Chondrocyte (in vitro differentiated cells): ENCODE measurements around the gene UBE2O. TPM values are rescaled to one million over a fixed set of nuclear protein-coding genes. Genes with fewer than 3 reads are reported as not detected.
A peak's percentile ranks its signal among the peaks of the same experiment; 100 is the strongest.

Experiments used
- DNase-seq: peaks from one replicate; pipeline ENCODE4 v3.0.0; 2021; ENCODE audit warnings: mixed read lengths, low spot score
- H3K27ac Mint-ChIP-seq: one replicate; pipeline ENCODE4 v1.8.0; 2021; ENCODE audit warnings: mild to moderate bottlenecking, moderate library complexity, mixed read lengths; ENCODE audit not compliant: unreplicated experiment
- H3K27me3 Mint-ChIP-seq: 2 replicates; pipeline ENCODE4 v1.8.0; 2021; ENCODE audit warnings: low read depth, mixed read lengths
- H3K36me3 Mint-ChIP-seq: 2 replicates; pipeline ENCODE4 v1.8.0; 2021; ENCODE audit warnings: low read depth, mixed read lengths
- H3K4me1 Mint-ChIP-seq: 2 replicates; pipeline ENCODE4 v1.8.0; 2021; ENCODE audit warnings: low read depth, mild to moderate bottlenecking, mixed read lengths
- H3K4me3 Mint-ChIP-seq: one replicate; pipeline ENCODE4 v1.8.0; 2021; ENCODE audit warnings: mild to moderate bottlenecking, moderate library complexity, mixed read lengths; ENCODE audit not compliant: unreplicated experiment
- H3K9me3 Mint-ChIP-seq: 2 replicates; pipeline ENCODE4 v1.8.0; 2021; ENCODE audit warnings: low read depth, mixed read lengths
- total RNA-seq: library from RNA; stranded (reverse); gene quantifications from 3 replicates; pipeline ENCODE4 v1.2.1, GENCODE V29; 2021
- TF ChIP-seq, protein P1 (sequence below): fragments of 200-600 bp; sonication (generic); IDR thresholded peaks from 2 replicates; pipeline ENCODE4 v1.5.0; 2021; ENCODE audit warnings: antibody characterized with exemption, mild to moderate bottlenecking, moderate library complexity

The UBE2O gene
- total RNA-seq, 1 donor from 2014 or later, result 22.1 TPM

DNA sequence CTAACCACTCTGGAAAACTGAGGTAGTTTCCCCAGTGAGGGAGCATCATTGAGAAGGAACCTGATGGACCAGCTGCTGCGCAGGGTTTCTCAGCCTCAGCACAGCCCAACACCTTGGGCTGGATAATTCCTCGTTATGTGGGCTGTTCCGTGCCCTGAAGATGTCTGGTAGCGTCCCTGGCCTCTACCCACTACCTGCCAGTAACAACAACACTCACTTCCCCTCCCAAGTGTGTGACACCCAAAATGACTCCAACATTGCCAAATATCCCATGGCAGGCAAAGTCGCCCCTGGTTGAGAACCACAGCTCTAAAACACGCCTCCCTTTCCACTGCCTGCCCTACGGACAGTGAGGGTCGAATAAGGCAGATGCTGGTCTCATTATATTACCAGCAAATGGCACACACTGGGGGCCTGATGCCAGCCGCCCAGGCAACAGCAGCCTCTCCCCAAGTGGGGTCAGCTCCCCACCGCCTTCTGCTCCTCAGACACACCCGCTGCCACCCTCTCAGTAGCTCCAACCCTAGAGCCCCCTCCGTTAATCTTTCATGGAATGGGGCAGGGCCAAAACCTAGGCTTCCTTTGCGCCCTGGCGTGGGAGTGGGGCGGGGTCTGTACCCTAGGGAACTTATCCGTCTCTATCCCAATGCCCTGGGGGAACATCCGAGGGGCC, 47.3 kb upstream of the UBE2O start:
- TF ChIP-seq, protein P1, sequence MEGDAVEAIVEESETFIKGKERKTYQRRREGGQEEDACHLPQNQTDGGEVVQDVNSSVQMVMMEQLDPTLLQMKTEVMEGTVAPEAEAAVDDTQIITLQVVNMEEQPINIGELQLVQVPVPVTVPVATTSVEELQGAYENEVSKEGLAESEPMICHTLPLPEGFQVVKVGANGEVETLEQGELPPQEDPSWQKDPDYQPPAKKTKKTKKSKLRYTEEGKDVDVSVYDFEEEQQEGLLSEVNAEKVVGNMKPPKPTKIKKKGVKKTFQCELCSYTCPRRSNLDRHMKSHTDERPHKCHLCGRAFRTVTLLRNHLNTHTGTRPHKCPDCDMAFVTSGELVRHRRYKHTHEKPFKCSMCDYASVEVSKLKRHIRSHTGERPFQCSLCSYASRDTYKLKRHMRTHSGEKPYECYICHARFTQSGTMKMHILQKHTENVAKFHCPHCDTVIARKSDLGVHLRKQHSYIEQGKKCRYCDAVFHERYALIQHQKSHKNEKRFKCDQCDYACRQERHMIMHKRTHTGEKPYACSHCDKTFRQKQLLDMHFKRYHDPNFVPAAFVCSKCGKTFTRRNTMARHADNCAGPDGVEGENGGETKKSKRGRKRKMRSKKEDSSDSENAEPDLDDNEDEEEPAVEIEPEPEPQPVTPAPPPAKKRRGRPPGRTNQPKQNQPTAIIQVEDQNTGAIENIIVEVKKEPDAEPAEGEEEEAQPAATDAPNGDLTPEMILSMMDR, result no peak
- Mint-ChIP-seq H3K27ac (no peak overlapping the region), H3K9me3 (no peaks in the 10 kb centered on the region), H3K4me1 (peaks cover 36% of the 10 kb centered on the region), H3K4me3 (peak overlapping the region; percentile 60), H3K27me3 (no peaks in the 10 kb centered on the region), H3K36me3 (no peaks in the 10 kb centered on the region)
- no peak for DNase-seq

DNA sequence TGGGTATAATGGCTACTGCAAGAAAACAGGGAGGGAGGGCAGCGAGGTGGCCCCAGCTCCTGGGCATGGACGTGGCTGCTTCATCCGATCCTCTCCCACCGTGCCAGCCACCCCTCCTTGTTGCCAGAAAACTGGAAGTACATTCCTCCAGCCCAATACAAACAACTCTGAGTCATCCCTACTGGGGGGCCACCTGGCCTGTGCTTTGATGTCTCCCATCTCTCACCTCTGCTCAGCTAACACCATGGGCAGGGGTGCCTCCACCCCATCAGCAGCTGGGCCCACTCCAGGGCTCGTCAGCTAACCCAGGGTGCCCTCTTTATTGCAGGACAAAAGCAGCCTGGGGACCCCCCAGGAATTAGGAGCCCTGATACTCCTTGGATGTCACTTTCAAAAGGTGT, 46.3 kb upstream of the UBE2O start:
- no peaks in the 10 kb centered on the region for H3K27me3 Mint-ChIP-seq
- H3K4me3 Mint-ChIP-seq, result no peak overlapping the region
- TF ChIP-seq, protein P1, result no peak
- H3K4me1 Mint-ChIP-seq, result peaks cover 36% of the 10 kb centered on the region
- H3K27ac Mint-ChIP-seq, result no peak overlapping the region
- H3K36me3 Mint-ChIP-seq, result no peaks in the 10 kb centered on the region
- no peak for DNase-seq
- H3K9me3 Mint-ChIP-seq, result no peaks in the 10 kb centered on the region

DNA sequence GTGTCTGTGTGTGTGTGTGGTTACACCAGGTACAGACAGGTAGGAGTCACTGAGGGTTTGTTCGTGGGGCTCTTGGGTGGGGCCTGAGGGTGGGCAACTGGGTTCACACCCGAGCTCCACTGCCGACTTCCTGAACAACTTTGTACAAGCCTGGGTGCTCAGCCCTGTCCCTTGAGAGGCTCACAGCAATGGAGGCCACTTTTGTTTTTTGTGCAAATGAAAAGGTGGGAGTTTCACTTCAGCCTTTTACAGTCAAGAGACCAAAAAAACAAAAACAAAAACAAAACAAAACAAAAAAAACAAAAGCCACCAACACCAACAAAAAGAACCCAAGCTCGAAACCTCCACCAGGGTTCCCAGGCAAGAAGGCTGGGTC, 45.9 kb upstream of the UBE2O start:
- TF ChIP-seq, protein P1, result no peak
- H3K27me3 Mint-ChIP-seq, result no peaks in the 10 kb centered on the region
- no peaks in the 10 kb centered on the region for H3K36me3 Mint-ChIP-seq
- H3K27ac Mint-ChIP-seq, result no peak overlapping the region
- no peak overlapping the region for H3K4me3 Mint-ChIP-seq
- peaks cover 36% of the 10 kb centered on the region for H3K4me1 Mint-ChIP-seq
- no peaks in the 10 kb centered on the region for H3K9me3 Mint-ChIP-seq
- DNase-seq, result no peak

DNA sequence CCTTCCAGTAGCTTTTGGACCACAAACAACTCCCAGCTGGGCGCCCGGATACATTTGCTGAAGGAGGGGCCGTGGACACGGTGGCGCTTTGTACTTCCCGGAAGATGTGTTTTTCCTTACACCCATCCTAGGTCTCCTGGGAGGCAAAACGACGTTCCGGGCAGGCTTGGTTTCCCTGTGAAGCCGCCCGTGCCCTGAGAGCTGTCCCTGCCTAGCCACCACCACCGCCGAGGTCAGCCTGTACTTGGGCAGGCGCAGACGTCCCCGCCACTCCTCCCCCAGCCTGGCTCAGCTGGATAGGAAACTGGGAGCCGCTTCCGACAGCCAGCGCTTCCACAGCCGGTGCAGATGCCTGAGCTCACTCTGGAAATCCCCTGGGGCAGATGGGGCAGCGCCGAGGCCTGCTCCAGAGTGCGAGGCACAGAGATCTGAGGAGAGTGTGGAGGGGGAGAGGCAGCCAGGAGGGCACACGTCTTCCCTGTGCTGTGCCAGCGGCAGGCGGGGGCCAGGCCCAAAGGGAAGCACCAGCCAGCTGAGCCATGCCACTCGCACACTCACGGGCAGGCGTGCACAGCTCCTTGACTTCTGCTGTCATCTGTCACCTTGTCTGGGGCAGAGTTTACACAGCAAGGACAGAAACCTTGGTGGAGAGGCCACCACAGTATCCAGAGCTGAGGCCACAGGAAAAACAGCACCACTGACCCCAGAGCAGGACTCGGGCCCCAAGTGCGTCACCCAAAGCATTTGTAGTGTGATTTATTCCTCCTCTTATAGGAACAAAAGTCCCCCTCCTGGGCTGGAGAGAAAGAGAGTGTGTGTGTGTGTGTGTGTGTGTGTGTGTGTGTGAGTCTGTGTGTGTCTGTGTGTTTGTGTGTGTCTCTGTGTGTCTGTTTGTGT, 45.3 kb upstream of the UBE2O start:
- Mint-ChIP-seq H3K9me3 (no peaks in the 10 kb centered on the region), H3K4me3 (peak overlapping the region; percentile 47), H3K4me1 (peaks cover 43% of the 10 kb centered on the region), H3K36me3 (no peaks in the 10 kb centered on the region), H3K27me3 (no peaks in the 10 kb centered on the region), H3K27ac (peak overlapping the region; percentile 79)
- no peak for DNase-seq
- TF ChIP-seq, protein P1, result no peak

DNA sequence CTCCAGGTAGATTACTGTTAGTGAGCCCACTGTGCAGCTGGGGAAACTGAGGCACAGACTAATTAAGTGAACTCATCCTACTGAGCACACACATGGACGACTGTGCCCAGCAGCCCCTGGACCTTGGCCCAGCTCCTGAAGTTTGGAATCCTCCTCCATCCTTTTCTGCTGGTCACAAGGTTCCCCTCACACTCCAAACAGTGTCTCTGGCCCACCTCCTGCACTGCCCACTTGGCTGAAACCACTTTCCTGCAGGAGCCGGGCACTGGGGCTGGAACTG, 44.7 kb upstream of the UBE2O start:
- H3K27ac Mint-ChIP-seq, result peak overlapping the region; percentile 79
- H3K9me3 Mint-ChIP-seq, result no peaks in the 10 kb centered on the region
- TF ChIP-seq, protein P1, result no peak
- no peak overlapping the region for H3K4me3 Mint-ChIP-seq
- H3K36me3 Mint-ChIP-seq, result no peaks in the 10 kb centered on the region
- H3K4me1 Mint-ChIP-seq, result peaks cover 49% of the 10 kb centered on the region
- no peak for DNase-seq
- no peaks in the 10 kb centered on the region for H3K27me3 Mint-ChIP-seq
